Left renal pelvis (tissue), 4 donors: ENCODE measurements around the gene PEAK1. TPM values are rescaled to one million over a fixed set of nuclear protein-coding genes. Genes with fewer than 3 reads are reported as not detected.
"Not testable (repeated sequence)": the region's sequence is repeated elsewhere in the genome, so short reads cannot be mapped to it uniquely, and the experiment has no call there.

Experiments used
- DNase-seq, 4 donors: peaks; one replicate each; pipeline ENCODE4 v3.0.0-alpha.2; 2013; ENCODE audit warnings: low read depth in 4 of 4, low spot score in 3 of 4
- polyA plus RNA-seq, 4 donors: library from polyadenylated mRNA; unstranded; fragments of 120-200 nt; gene quantifications; one replicate each; pipeline ENCODE4 v1.2.1, GENCODE V29; 2013; ENCODE audit not compliant: insufficient read length in 4 of 4

PEAK1 gene
- polyA plus RNA-seq, 4 donors, result 31.8 to 41.7 (median 32.5) TPM

DNA sequence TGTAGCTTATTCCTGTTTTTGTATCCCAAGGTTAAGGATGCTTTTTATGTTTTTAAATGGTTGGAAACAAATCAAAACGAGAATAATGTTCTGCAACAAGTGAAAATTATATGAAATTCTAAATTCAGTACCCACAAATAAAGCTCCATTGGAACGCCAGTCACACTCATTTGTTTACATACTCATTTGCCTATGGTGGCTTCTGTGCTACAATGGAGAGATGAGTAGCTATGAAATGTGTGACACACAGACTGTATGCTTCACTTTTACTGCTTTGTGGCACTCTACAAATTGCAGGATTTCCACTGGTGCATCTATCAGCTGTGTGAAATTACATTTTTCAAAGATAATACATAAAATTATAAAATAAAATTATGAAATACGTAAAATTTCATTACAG, 236.8 kb downstream of the PEAK1 start:
- no peak for DNase-seq

- DNase-seq, result no peak
Observed at GRCh38 chr15:77181305-77182074, 238.4 kb downstream of the PEAK1 start.

DNA sequence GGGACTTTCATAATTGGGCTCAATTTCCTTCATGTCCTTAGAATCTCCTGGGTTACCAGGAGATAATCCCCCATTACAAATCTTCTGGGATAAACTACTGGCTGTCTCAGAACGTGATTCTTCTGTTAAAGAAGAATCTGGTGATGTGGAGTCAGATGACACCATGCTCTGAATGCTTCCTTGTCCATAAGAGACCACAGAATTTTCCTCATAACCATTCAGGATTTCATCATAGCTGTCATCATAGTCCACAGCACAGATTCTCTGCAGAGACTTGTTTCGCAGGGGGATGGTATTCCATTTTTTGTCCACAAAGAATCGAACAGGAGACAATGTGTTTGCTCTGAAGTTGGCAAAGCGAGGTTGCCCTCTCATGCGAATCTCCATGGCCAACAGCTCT, 239.1 kb downstream of the PEAK1 start:
- DNase-seq, result no peak

DNA sequence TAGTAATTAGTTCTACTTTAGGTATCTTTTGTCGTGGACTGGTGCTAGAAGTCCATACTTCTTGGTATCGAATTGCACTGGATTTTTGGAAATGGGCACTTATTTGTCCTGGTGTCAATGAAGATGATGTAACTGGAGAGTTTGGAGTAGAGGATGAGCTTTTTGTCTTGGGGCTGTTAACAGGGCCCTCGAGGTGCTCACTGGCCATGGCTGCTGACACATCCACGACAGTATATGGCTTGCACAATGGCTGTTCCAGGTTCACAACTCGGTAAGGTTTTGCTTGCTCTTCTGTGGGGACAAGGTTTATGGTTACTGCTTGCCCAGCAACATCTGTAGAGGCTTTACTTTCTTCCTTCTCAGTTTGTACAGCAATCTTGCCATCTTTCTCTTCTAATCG, 239.6 kb downstream of the PEAK1 start:
- DNase-seq, result no peak

DNA sequence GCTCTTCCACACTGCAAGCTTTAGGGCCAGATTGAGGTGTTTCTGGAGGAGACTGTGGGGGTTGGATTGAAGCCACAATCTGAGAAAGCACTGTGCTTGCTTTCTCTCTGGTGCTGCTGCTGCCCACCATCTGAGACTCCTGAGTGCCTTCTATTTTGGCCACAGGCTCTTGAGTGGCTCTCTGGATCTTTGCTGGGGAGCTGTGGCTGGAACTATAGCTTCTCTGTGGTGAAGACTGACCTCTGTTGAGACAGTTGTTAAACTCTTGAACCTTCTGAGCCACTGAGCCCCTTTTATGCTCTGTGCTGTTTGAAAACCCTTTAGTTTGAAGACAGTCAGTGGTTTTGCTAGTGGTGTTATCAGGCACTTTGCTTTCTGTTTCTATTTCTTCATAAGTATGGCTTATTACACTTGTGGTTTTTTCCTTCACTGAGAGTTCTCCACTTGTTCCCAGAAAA, 240.3 kb downstream of the PEAK1 start:
- no peak for DNase-seq

GRCh38 chr15:77178411-77178810, 241.5 kb downstream of the PEAK1 start:
- no peak for DNase-seq

GRCh38 chr15:77176148-77176547, 243.8 kb downstream of the PEAK1 start:
- DNase-seq, result not testable (repeated sequence)

GRCh38 chr15:77173487-77173886, 246.4 kb downstream of the PEAK1 start:
- DNase-seq, result no peak

GRCh38 chr15:77171221-77171967, 248.5 kb downstream of the PEAK1 start:
- DNase-seq, result no peak

GRCh38 chr15:77168616-77169015, 251.3 kb downstream of the PEAK1 start:
- no peak for DNase-seq

DNA sequence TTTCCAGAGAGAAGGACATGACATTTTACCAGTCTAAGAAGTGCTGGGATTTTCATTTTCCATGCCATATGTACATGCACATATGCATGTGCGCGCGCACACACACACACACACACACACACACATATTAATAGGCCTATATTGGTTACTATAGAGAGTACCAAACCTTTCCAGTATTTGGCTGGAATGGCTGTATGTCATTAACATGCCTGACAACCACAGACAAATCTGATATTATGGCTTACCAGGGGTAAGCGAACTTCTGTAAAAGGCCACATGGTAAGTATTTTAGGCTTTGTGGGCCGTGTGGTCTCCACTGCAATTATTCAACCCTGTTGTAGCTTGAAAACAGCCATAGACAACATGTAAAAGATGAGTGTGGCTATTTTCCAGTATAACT, 251.8 kb downstream of the PEAK1 start:
- no peak for DNase-seq

GRCh38 chr15:77167406-77167805, 252.5 kb downstream of the PEAK1 start:
- DNase-seq, result no peak

GRCh38 chr15:77163781-77164384, 256.0 kb downstream of the PEAK1 start:
- DNase-seq, result no peak

- no peak for DNase-seq
Observed at GRCh38 chr15:77162872-77163633, 256.9 kb downstream of the PEAK1 start.

GRCh38 chr15:77160562-77161478, 259.1 kb downstream of the PEAK1 start:
- peak in 1 of 4 donors; percentile 37 for DNase-seq

- DNase-seq, result not testable (repeated sequence)
Observed at GRCh38 chr15:77156000-77156399, 263.9 kb downstream of the PEAK1 start.

GRCh38 chr15:77148191-77148590, 271.7 kb downstream of the PEAK1 start:
- DNase-seq, result no peak

DNA sequence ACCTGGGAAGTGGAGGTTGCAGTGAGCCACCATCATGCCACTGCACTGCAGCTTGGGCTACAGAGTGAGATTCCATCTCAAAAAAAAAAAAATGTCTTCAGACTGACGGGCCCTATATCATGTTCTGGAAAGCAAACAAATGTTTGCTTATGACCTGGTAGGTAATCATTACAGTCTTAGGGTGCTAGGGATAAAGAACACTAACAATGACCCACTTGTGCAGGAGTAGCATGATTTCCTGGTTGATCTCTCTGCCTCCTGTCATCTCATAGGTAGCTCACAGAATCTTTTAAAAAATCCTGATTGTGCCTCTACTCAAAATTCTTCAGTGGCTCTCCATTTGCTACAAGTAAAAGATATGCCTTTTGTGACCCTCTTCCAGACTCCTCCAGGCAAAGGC, 274.5 kb downstream of the PEAK1 start:
- no peak for DNase-seq

GRCh38 chr15:77144492-77145070, 275.3 kb downstream of the PEAK1 start:
- DNase-seq, result no peak
